Bone marrow (tissue), 2 donors: ENCODE measurements around the gene KCNC1.

Experiments used
- DNase-seq, 2 donors: peaks; one replicate each; lab custom pipeline; 2025; lab: John Stamatoyannopoulos, UW

The KCNC1 gene

DNA sequence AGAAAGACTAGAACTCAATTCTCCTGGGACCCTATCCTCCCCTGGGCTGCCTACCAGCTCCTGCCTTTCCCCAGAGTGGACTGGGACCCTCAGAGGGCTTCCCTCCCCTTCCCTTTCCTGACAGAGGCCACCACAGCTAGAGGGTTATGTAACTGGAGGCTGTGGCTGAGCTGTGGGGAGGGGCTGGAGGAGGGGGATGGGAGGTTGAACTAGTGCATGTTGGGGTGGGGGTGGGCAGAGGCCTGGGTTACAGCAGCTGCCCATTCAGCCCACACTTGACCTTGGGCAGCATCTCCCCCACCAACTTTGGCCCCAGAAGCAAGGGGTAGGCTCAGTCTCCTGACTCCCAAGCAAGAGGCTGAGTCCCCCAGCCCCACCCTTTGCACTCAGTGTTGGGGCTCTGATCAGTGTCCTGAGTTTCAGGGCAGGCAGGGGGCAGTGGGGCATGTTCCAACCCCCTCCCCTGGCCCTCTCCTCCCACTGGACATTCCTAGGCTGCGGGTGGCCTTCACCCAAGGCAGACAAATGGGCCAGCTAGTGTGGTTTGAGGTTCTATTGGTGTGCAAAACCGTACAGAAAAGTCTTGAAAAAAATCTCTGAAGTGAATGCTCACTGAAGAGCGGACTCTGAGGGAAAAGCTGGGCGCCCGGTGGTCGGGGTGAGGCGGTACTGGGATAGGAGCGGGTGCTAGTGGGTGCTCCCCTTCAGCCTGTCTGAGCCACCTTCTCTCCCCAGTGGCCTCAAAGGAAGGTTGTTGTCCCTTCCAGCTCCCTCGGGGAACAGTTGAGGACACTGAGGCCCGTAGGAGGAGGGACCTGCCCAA lies 3.8 kb downstream of the KCNC1 start:
- no peak for DNase-seq

DNA sequence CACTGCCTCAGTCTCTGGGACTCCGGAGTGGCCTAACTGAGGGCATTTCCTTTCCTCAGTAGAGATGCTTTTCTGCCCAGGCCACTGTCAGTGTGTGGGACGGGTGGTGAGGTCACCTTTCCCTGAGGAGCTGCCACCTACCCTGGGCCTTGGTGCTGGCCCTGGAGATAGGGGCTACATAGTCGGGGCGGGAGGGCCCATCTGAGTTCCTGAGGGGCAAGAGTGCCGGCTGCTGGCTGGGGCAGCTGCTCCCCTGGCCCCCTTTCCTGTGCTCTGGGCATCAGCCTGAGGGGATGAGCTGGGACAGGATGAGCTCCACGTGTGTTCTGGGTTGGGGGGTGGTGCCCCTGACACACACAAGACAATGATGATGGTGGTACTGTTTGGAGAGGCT lies 5.4 kb downstream of the KCNC1 start:
- DNase-seq, result no peak

DNA sequence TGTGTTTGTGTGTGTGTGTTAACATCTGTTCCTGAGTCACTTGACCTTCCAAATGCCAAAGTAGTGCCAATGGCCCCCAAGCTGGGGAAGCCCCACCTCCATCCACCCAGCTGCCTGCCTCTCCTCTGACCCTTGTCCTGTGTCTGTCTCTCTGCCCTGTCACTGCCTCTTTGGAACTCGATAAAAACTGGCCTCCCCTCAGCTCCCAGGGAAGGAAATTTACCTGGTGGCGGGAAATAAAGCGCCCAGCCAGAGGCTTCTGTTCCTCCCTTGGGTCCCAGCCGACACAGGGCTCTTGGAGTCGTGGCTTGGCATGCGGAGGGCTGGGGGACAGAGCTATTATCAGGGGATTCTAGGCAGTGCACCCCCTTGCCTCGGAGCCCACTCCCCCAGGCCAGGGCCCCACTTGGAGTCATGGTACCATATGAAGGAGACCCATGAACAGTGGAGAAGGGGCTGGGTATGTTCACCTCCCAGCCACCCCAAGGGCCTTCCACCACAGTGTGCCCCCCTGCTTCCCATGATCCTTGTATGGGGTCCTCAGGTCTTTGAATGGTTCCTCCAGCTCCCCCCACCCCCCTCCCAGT lies 6.2 kb downstream of the KCNC1 start:
- DNase-seq, result no peak

GRCh38 chr11:17741487-17741886 lies 6.9 kb downstream of the KCNC1 start:
- no peak for DNase-seq

- DNase-seq, result no peak
Measured at GRCh38 chr11:17742019-17742418, 7.4 kb downstream of the KCNC1 start.

DNA sequence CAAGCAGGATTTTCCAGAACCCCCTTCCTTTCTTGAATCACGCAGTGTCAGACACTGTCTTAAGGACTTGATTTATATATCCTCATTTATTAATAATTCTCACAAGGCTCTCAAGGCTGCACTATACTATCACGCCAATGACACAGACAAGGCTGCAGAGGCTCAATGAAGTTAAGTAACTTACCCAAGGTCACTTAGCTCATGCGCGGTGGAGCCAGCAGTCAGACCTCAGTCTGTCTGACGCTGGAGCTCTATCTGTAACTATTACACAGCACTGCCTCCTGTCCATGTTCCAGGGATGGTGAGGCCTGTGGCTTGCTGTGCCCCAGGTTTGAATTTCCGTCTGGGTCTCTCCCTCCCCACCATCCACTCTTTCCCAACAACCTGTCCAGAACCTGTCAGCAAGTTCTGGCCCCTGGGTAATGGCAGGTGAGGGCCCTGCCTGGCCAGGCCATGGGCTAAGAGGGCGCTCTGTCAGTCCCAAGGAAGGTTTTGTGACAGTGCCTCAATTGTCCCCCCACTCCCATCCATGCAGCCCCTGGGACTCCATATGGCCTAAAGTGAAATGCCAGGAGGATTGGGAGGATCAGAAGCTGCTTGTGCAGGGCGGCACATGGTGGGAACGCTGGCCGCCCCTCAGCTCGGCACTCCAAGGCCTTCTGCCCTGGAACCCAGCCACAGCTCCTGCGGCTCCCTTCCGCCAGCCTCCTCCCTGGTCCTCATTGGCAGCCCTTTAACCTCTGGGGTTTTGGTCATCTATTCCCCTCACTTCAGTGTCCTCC lies 8.6 kb downstream of the KCNC1 start:
- no peak for DNase-seq

DNA sequence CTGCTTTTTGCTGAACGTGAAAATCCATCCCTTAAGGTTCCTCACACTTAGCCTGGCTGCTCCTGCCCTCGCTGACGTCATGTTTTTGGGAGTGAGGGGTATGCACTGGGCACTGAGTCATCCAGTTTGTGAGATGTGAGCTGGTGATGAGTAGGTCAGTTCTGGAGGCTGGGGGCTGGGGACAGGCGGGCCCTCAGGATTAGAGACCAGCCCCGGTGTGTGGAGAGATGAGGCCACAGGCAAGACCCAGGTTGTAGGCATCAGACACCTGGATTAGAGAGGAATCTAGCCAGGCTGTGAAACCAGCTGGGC lies 9.2 kb downstream of the KCNC1 start:
- DNase-seq, result no peak

- no peak for DNase-seq
Measured at GRCh38 chr11:17744151-17744940, 9.8 kb downstream of the KCNC1 start.

DNA sequence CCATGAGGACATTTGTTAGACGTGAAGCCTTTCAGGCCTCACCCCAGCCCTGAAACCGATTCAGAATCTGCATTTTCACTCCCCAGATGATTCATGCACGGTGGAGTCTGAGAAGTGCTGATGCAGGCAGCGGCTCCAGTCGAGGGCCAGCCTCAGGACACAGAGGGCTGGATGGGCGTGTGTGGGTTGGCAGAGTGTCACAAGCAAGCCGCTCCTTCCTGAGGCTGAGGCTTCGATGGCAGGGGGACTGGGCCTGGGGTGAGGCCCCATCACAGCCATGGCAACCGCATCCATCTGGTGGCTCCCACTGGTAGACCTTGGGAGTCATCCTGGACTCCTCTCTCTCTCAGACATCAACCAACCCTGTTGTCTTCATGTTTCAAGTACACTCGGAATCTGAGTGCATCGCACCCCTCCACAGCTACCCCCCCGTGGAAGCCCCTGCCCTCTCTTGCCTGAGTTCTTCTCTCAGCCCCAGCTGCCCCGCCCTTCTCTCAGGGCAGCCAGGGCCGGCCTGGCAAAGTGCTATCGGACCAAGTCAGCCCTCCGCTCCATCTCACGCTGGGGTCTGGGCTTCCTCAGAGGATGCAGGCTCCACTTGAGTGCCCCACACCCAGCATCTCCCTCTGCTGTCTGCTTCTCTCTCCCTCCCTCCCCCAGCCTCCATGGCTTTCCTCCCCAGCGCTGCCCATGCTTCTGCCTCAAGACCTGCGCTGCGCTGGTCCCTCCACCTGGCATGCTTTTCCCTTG lies 10.6 kb downstream of the KCNC1 start:
- DNase-seq, result no peak

GRCh38 chr11:17746096-17746495 lies 11.5 kb downstream of the KCNC1 start:
- DNase-seq, result no peak

- DNase-seq, result no peak
Measured at GRCh38 chr11:17747131-17747955, 12.8 kb downstream of the KCNC1 start.

GRCh38 chr11:17748044-17748443 lies 13.5 kb downstream of the KCNC1 start:
- DNase-seq, result no peak

DNA sequence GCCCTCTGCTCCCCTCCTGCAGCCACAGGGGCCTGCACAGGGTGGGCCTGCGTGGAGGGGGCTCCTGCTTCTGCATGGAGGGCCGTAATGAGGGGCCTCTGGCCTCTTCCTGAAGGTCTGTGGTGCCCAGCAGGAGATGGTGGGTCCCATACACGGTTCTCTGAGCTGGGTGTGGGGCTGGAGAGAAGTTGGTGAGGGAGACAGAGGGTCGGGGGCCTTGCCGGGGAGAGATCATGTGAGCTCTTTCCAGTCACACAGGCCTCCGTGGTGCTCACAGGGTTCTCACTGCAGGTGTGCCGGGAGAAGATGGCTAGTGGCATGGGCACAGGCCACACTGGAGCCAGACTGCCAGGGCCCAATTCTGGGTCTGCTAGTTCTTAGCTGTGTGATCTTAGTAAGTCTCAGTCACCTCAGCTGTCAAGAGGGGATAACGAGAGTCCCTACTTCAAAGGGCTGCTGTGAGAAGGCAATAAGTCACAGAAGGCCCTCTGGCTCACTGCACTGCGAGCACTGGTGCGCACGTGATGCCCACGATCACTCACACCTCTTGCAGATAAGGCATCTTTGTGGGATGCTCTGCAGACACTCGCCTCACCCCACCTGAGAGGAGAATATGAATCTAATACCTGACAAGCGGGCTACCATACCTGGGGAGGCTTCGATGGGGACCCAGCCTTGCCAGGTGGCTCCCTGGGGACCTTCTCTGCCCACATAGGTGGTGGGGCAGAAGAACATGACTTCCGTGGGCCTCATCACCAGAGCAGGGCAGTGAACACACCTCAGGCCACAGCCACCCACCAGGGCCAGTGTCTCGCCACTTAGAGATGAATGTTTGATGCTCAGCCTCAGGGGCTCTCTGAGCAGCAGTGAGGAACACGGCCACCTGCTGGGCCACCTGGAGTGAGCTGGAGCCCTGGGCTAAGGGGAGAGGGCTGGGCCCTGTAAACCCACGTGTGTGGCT lies 14.5 kb downstream of the KCNC1 start:
- no peak for DNase-seq

DNA sequence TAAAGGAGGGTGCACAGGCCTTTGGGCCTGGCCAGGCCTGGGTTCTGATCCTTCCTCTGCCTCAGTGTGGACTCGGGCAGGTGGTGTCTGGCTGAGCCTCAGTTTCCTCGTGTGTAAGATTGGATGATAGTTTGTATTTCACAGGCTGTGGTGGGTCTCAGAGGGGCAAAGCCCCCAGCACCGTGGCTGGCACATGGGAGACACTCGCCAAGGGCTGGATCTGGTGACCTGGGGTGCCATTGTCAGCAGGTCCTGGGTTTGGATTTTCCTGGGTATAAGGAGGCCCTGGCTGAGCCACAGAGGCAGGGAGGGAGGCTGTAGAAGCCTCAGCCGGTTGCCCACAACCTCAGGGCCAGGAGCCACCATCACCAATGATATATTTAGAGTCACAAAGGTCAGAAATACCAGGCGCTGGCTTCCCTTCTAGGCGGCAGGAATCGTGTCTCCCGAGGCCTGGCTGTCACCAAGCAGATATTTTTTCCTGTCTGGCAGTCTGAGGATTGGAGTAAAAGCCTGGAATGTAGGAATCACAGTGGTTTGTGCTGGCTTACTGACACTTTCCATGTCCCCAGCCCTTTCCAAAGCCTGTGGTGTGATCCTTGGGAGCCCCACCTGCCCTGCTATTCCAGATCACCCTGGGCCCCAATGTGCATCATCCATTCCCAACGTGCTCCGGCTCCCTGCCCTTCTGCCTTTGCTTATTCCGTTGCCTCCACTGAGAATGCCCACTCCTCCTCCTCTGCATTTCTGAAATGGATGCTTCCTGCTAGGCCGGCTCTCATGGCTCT lies 15.6 kb downstream of the KCNC1 start:
- no peak for DNase-seq

GRCh38 chr11:17750801-17751165 lies 16.2 kb downstream of the KCNC1 start:
- no peak for DNase-seq

- no peak for DNase-seq
Measured at GRCh38 chr11:17751558-17751957, 17.0 kb downstream of the KCNC1 start.

- DNase-seq, result no peak
Measured at GRCh38 chr11:17752144-17752543, 17.6 kb downstream of the KCNC1 start.

DNA sequence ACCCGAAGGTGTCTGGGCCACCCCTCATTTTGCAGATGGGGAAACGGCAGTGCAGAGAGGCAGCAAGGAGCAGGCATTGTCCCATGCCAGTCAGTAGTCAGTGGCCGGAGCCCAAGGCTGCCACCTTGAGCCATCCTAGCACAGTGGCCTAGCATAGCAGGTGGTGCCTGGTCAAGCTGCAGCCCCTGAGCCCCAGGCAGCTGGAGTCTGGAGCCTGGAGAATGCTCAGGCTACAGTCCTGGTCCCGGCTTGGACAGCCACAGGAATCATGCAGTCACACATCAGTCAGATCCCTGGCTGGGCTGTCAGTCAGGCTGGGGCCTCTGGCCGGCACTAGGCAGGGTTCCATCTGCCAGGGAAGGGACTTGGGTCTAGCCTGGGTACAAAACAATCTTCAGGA lies 18.6 kb downstream of the KCNC1 start:
- DNase-seq, result no peak

GRCh38 chr11:17753641-17754040 lies 19.1 kb downstream of the KCNC1 start:
- DNase-seq, result no peak
